ENCODE results near the gene CCDC112.
"Not testable (repeated sequence)": the region's sequence is repeated elsewhere in the genome, so short reads cannot be mapped to it uniquely, and the experiment has no call there.

CCDC112 gene, protein sequence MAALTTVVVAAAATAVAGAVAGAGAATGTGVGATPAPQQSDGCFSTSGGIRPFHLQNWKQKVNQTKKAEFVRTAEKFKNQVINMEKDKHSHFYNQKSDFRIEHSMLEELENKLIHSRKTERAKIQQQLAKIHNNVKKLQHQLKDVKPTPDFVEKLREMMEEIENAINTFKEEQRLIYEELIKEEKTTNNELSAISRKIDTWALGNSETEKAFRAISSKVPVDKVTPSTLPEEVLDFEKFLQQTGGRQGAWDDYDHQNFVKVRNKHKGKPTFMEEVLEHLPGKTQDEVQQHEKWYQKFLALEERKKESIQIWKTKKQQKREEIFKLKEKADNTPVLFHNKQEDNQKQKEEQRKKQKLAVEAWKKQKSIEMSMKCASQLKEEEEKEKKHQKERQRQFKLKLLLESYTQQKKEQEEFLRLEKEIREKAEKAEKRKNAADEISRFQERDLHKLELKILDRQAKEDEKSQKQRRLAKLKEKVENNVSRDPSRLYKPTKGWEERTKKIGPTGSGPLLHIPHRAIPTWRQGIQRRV

DNA sequence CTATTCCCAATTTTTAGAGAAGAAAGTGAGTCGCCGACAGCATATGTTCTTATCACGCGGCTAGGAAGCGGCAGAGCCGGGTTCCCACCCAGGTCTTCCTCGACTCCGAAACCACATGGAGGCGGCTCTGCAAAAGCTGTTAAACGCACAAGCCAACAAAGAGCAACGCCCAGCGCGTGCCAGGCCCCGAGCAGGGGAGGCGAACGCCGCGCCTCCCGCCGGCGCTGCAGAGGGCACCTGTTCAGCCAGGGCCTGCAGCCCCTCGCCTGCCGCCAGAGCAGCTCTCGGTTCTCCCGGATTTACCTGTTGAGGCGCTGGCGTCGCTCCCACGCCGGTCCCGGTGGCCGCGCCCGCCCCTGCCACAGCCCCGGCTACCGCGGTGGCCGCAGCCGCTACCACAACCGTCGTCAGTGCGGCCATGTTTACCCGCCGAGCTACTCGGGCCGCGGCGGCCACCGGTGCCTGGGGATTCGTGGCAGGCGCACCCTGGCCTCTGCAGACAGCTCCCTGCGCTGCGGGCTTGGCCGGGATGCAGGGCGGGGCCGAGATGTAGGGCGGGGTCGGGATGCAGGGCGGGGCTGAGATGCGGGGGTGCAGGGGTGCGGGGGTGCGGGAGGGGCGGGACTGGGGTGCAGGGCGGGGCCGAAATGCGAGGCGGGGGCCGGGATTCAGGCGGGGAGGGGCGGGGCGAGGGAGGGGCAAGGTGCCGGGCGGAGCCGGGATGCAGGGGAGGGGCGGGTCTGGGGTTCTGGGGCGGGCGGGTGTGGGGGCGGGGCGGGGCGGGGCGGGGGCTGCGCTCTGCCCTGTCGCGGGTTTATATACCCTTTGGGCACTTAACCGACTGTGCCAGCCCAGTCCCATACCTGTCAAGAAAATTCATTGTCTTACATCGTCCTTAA is at the start of gene CCDC112:
Gene CCDC112, minus strand, starts transcription at position 531 of the 899 bp plus-strand sequence. Its CDS starts 111 bp downstream, at position 420.
- DNase-seq: peak; percentile 43

DNA sequence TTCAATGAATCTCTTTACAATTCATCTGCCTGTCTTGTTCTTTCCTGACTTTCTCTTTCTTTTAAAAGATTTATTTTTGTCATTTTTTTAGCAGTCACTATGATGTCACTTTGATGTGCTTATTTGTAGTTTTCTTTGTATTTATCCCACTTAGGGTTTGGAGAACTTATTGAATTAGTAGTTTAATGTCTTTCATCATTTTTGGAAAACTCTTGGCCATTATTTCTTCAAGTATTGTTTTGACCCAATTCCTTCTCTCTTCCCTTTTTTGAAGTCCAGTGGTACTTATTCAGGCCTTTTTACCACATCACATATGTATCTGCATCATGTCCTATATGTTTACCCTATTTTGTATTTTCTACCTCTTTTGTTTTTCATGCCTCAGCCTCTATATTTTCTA is 48.9 kb upstream of the CCDC112 start:
- DNase-seq: no peak

DNA sequence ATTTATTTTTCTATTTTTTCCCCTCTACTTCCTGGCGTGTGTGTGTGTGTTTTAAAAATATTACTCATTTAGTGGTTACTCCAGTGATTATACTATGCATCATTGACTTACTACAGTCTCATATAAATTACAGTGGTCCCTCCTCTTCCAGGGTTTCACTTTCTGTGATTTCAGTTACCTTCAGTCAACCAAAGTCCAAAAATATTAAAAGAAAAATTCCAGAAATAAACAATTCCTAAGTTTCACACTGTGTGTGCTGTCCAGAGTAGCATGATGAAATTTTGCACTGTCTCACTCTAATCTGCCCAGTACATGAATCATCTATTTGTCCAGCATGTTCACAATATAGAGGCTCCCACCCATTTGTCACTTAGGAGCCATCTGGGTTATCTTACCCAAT is 47.4 kb upstream of the CCDC112 start:
- no peak for DNase-seq

DNA sequence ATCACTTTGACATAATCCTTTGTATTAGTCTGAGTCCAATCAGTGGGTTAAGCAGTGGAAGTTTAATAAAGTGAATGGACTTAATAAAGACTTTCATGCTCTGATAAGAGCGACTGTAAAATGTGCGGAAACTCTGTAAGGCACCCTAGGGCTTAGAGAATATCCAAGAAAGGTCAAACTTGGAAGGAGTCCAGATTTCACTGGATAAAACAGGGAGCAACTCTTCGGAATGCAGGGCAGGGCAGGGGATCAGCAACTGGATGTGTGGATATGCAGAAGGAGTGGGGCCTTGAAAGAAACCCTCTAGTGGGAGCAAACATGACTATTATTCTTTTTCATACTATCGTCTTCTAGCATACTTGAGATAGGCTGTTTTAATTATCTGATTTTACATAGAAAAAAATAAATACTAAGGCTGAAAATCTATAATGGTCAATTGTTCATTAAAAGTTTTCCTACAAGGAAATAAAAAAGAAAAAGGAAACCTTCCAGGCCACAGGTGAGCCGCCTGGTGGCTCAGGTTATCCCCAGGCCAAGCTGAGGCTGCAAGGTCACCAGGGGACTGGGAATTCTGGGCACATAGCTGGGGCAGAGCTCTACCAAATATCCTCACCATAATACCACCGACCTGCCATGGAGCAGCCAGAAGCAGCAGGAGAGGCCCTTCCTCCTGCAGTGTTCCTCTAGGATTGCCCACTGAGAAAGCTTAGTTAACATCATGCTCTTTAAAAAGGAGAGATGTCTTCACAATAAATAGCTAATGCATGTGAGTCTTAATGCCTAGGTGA is 46.3 kb upstream of the CCDC112 start:
- DNase-seq: no peak

DNA sequence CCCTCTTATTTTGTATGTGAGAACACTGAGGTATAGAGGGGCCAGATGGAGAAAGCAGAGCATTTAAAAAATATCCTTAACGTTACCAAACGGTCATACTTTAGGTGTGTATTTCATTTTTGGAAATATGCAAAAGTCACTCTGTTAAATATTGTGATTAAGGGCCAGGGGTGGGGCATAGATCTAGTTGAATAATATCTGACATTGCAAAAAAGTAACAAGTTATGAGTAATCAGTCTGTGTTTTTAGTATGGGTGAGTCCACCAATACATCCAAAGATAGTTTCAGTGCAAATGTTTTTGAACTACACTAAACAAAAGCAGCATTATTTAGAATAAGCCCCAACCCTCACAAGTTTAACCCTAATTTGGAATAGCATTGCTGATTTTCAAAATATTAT is 45.3 kb upstream of the CCDC112 start:
- DNase-seq: no peak

DNA sequence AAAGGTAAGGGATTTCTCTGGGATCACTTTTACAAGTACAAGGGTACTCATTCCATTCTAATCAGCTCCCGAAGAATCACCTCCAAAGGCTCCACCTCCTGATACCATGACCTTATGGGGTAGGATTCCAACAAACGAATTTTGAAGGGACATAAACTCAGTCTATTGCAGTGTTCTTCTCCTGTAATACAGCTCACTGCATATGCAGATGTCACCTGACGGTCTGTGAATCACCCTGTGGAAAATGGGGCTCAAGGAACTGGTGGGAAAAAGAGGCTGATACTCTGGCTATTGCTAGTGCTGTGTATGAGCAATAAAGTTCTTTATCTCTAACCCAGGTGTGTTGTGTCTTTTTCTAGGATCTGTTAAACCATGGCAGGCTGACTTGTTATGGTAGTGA is 42.4 kb upstream of the CCDC112 start:
- DNase-seq: no peak

DNA sequence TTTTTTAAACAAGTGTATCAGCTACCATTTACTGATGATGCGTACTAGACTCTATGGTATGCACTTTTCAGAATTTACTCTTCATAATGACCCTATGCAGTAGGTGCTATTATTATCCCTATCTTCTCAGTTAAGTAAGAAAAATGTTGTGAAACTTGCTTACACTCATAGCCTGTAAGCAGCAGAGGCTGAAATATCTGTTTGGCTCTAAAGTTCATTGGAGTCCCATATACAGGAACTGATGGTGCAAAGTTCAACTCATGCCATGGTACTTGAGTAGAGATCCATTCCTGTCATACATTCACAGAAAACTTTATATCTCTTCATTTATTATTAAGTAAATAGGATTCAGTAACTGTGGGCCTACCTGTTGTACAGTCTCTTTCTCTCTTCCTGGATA is 41.4 kb upstream of the CCDC112 start:
- DNase-seq: no peak

DNA sequence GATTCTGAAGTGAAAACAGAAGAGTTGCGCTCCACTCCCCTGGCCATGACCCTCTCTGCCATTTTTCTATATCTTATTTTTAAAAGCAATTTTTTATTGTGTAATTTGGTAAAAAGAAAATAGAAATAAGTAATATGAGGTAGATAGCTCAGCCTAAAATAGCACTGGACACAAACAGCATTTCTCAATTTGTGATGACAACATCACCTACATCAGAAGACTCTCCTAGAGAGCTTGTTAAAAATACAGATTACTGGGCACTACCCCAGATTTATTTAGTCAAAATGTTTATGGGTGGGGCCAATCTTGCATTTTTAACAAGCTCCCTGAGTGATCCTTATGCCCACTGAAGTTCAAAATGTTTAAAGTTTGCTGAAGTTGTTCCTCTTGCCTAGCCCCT is 40.5 kb upstream of the CCDC112 start:
- no peak for DNase-seq

DNA sequence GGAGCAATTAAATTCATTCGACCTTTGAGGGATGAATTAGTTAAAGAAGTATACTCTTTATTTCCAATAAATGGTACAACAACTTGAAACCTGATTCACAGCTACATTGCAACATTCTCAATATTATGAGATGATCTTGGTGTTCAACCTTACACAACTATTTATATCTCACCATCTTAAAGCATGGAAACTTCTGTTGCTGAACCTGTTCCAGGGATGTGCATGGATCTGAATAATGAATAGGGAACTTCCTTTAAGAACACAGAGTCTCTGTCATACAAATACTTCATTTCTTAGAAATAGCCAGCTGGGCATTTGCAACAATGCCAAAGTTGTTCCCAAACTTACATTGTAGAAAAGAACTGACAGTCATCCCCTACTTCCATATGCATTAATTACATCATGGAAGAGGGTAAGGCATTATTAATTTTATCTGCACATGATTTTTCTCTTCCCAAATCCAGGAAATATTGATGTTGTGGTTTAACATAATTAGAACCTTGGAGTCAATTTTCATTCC is 39.8 kb upstream of the CCDC112 start:
- no peak for DNase-seq

DNA sequence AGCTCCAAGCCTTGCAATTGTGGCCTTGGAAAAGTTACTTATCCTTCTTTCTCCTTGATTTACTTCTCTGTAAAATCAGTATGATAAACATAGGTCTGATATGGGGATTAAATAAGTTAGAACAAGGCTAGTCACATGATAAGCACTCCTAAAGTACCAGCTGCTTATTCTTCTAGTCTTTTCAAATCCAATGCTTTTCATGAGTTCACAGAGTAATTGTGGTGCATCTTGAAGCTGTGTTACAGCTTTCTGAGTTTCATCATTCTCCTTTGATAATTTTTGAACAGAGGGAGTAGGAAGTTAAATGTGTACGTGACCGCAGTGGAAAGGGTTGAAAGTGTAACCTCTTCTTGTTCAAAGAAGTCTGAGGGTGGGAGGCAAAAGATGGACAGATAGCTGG is 38.8 kb upstream of the CCDC112 start:
- DNase-seq: no peak

DNA sequence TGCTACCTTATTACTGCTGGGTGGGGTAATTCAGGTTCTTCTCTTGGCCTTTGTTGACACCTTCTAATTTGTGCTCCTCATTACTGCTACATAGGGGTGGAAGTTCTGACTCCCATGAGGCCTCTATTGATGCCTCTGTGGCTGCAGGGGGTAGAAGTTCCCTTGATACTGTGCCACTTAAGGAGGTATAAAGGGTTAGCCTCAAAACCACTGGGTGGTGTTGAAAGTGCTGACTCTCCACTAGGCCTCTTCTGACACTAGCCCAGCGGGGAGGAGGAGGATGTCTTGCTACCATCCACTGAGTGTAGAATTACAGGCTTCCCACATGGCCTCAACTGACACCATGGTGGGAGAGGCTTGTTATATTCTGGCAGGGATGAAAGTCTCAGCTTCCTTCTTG is 36.7 kb upstream of the CCDC112 start:
- no peak for DNase-seq

DNA sequence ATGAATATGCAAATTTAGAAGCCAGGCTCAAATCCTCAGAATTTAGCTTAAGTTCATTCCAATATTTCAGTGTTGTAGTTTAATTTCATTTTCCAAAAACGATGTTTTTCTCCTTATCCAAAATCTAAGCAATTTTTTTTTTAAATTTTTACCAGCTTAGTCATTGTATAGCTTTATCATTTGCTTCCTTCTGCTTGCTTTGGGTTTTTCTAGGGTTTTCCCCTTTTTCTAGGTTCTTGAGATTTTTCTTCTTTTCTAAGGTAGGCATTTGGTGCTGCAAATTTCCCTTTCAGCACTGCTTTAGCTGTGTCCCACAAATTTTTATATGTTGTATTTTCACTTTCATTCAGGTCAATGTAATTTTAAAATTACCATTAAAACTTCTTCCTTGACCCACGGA is 34.4 kb upstream of the CCDC112 start:
- DNase-seq: no peak

DNA sequence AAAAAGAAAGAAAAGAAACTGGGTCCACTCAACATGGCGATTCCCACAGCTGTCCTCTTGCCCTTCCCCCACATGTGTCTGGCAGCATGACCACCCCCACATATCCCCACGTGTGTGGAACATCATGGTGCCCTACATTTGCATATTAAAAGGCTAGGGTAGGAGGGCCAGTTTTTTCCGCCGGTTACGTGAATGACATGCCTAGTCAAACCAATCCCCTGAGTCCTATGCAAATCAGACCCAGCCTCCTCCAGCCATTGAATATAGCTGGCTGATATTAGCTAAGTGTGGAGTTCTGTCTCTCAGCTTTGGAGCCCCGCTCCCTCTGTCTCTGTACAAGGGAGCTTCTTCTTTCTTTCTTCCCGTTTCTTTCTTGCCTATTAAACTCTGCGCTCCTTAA is 33.0 kb upstream of the CCDC112 start:
- DNase-seq: no peak

DNA sequence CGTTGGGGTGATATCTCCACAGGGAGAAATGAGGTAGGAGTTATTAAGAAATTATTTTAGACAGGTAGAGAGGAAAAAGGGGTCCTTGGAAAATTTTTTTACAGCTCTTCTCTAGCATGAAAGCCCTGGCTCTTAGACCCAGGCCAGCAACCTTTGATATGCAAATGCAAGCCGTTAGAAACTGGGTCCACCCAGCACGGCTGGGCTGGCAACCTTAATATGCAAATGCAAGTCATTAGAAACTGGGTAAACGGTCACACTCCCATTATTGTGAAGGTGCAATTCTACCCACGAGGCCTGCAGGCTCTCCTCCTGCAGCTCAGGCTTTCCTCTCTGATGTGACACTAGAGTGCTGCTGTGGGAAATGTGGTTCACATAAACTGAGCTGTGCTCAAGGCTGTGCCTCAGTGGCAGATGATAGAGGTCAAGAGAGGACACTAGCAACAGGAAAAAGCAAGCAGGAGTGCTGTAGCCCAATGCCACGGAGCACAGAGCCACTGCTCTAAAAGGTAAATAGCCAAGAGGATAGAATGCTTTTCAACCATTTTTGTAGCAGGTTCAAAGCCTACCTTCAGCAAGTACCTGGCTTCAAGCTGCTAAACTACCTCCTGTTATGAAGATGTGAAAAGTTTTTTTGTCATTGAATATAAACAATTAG is 32.3 kb upstream of the CCDC112 start:
- DNase-seq: not testable (repeated sequence)

DNA sequence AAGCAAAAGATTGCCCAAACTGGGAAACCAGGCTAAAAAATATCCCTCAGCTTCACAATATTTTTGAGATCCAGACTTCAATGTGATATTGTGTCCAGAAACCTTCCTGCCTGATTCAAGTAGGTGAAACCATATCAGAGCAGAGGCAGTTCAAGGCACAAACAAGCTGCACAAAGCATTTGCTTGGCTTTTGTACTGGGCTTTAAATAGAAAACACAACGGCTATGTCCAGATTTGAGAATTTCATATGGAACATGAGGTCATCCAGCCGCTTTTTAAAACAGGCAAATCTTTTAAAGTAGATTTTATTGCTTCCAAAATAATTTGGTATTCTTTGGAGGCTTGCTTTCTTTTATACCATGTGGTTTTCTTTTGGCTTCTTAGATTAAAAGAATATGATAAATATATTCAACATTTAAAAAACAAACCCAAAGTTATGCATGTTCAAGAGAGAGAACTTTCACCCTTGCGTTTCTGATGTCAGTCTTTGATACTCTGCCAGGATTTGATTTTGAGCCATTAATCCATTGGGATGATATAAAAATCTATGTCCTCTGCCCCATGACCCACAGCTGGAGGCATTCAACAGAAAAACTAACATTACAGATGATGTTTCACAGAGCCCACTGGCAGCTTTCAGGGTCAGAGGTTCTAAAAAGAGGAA is 29.0 kb upstream of the CCDC112 start:
- DNase-seq: no peak

DNA sequence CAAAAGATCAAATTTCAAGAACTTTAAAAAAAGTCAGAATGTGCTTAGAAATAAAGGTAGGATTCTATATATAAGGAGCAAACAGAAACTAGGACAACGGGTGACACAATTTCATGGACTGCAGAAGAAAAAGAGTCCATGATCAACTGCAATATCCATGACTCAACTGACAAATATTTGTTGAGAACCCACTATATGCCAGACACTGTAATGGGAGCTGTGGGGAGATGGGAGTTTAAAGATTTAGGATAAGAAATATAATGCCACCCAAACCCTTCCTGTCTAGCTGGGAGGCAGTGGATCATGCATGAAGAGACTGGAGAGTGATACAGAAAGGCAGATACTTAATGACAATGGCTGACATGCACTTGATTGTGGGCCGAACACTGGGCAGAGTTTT is 27.6 kb upstream of the CCDC112 start:
- no peak for DNase-seq

DNA sequence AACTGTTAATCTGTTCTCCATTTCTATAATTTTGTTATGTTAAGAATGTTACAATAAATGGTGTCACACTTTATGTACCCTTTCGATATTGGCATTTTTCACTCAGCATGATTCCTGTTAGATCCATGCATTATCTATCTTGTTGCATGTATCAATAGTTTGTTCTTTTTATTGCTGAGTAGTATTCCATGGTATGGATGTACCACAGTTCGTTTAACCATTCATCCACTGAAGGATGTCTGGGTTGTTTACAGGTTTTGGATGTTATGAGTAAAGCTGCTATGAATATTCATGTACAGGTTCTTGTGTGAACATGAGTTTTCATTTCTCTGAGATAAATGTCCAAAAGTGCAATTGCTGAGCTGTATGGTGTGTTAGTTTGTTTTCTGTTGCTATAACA is 26.3 kb upstream of the CCDC112 start:
- DNase-seq: no peak

DNA sequence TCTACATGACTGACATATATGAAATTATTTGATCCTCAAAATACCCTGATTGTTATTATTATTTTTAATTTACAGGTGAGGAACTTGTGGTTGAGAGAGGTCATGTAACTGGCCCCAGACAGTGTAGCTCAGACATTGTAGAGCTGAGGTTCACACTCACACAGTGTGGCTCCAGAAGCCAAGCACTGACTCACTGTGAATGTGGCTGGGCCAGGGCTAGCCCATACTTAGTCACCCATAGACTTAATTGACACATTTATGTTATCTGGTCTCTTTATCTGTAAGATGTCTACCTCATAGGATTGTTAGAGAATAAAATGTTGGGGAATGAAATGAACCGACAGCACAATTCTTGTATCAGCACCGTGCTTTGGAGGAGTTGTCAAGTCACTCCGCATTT is 24.9 kb upstream of the CCDC112 start:
- no peak for DNase-seq

DNA sequence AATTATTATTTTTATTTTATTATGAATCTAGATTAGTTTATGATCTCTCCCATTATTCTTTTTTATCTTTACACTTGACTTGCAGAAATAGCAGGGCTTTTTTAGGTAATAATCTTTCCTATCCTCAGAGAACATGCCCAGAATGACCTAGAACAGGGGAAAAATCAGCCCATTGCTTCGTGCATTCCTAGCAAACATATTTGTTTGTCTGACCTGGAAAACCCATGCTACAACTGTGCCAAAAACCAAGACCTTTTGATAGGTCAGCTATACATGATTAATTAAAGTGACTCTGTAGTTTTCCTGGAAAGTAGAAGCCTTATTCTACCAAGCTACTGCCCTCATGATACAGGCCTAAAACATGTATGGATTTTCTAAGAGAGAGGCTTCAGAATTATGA is 24.1 kb upstream of the CCDC112 start:
- no peak for DNase-seq

DNA sequence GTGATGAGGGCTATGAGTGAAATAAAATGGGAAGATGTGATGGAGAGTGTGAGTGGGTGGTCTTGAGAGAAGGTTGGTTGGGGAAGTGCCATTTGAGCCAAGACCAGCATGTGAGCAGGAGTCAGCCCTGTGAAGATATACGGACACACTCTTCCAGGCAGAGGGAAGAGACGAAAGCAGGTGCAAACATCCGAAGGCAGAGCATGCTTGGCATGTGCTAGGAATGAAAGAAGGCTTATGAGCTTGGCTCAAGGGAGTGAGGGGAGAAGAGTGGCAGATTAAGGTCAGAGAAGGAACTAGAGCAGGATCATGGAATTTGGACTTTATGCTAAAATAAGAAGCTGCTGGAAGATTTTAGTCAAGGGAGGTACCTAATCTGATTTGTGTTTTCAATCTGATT is 23.6 kb upstream of the CCDC112 start:
- no peak for DNase-seq

DNA sequence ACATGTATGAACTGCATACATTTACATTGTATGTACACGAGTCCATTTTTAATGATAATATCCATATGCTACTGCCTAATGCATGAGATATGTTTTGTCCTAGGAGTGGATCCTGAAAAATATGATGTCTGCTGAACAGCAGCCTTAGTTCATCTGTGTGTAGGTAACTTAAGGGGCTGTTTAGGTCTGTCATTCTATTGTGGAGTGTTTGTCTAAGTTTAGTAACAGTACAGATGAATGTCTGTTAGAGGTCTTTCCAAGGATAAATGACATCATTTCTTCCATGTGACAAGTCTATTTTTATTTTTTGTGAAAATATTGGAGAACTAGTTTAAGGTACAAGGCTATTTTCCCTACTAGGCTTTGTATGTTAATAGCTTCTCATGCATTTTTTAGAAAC is 22.6 kb upstream of the CCDC112 start:
- DNase-seq: no peak

DNA sequence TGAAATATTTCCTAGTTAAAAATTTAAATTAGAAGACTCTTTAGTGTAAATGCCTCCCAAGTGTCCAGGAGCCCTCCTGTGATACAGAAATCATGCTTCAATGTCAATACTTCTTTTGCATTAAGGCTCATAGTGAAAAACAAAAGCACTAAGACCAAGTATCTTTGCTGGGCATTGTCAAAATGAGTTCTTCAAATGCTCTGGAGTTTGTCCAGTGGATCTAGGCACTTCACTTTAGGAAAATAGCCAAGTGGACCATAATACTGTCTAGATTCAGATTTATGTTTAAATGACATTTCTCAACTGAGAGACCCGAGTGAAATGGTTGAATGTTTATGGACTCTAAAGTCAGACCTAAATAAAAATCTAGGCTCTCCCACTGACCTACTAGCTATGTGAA is 21.3 kb upstream of the CCDC112 start:
- DNase-seq: no peak

Data from NCI-H446 treated with DMSO at 0.1 percent for 48 hours (cell line).